Esophagus squamous epithelium (tissue), 4 donors: ENCODE data around the gene SUSD3.

Source experiments
- CTCF ChIP-seq, 6 experiments: fragments of 450-650 bp in 4 of 6; fragments of 200-600 bp in 2 of 6; sonication (generic) in 2 of 6; IDR thresholded peaks; one replicate each; pipeline ENCODE4 v1.5.1; 2016 to 2019; ENCODE audit warnings: antibody characterized with exemption in 6 of 6, mild to moderate bottlenecking in 4 of 6, moderate library complexity in 4 of 6
- POLR2A ChIP-seq, 4 donors: fragments of 450-650 bp; IDR thresholded peaks; one replicate each; pipeline ENCODE4 v1.6.1; 2017; ENCODE audit warnings: antibody characterized with exemption in 4 of 4, mild to moderate bottlenecking in 4 of 4, moderate library complexity in 3 of 4

- TF ChIP-seq POLR2A (IDR thresholded peaks at IDR 0.05) (no peak), CTCF (IDR thresholded peaks at IDR 0.05) (no peak)
Measured at GRCh38 chr9:93049491-93049890, 9.0 kb upstream of the SUSD3 start.
